Left renal cortex interstitium (tissue), 4 donors: ENCODE measurements around the gene FRAS1. TPM values are rescaled to one million over a fixed set of nuclear protein-coding genes. Genes with fewer than 3 reads are reported as not detected.
"Not testable (repeated sequence)": the region's sequence is repeated elsewhere in the genome, so short reads cannot be mapped to it uniquely, and the experiment has no call there.

Experiments used
- DNase-seq, 4 donors: peaks; one replicate each; pipeline ENCODE4 v3.0.0-alpha.2; 2013; ENCODE audit warnings: low read depth in 4 of 4, low spot score in 2 of 4, missing footprints in 1 of 4
- polyA plus RNA-seq, 4 donors: library from polyadenylated mRNA; unstranded; fragments of 120-200 nt; gene quantifications; one replicate each; pipeline ENCODE4 v1.2.1, GENCODE V29; 2013; ENCODE audit not compliant: insufficient read length in 4 of 4

Gene FRAS1
- polyA plus RNA-seq: 10 to 100 TPM; 54.6 to 82.6 (median 69.7) TPM

GRCh38 chr4:78057135-78057599 lies at the start of gene FRAS1:
FRAS1 (plus strand) TSS chr4:78057323; CDS start chr4:78058010, 687 bp downstream.
- peak in 1 of 4 donors; percentile 69 for DNase-seq

- not testable (repeated sequence) for DNase-seq
Observed at GRCh38 chr4:78011003-78011402, 46.1 kb upstream of the FRAS1 start.

GRCh38 chr4:78014889-78015886 lies 41.9 kb upstream of the FRAS1 start:
- no peak for DNase-seq

GRCh38 chr4:78018271-78019049 lies 38.7 kb upstream of the FRAS1 start:
- DNase-seq: peak in 2 of 4 donors; percentile 11 to 21

GRCh38 chr4:78019414-78019813 lies 37.7 kb upstream of the FRAS1 start:
- no peak for DNase-seq

GRCh38 chr4:78020677-78021076 lies 36.4 kb upstream of the FRAS1 start:
- DNase-seq: no peak

GRCh38 chr4:78022517-78022916 lies 34.6 kb upstream of the FRAS1 start:
- no peak for DNase-seq

GRCh38 chr4:78024085-78024484 lies 33.0 kb upstream of the FRAS1 start:
- no peak for DNase-seq

GRCh38 chr4:78024576-78025091 lies 32.5 kb upstream of the FRAS1 start:
- no peak for DNase-seq

- no peak for DNase-seq
Observed at GRCh38 chr4:78031417-78031950, 25.6 kb upstream of the FRAS1 start.

GRCh38 chr4:78032446-78032845 lies 24.7 kb upstream of the FRAS1 start:
- DNase-seq: no peak

- no peak for DNase-seq
Observed at GRCh38 chr4:78032929-78033328, 24.2 kb upstream of the FRAS1 start.

GRCh38 chr4:78033861-78034260 lies 23.3 kb upstream of the FRAS1 start:
- no peak for DNase-seq

GRCh38 chr4:78038704-78039103 lies 18.4 kb upstream of the FRAS1 start:
- no peak for DNase-seq

GRCh38 chr4:78039678-78040077 lies 17.4 kb upstream of the FRAS1 start:
- no peak for DNase-seq

GRCh38 chr4:78040431-78040830 lies 16.7 kb upstream of the FRAS1 start:
- no peak for DNase-seq

- DNase-seq: no peak
Observed at GRCh38 chr4:78047366-78047765, 9.8 kb upstream of the FRAS1 start.

GRCh38 chr4:78056265-78057129 lies 626 bp upstream of the FRAS1 start:
- DNase-seq: peak; percentile 84 to 97 (median 91)
